Subcutaneous abdominal adipose tissue (tissue), 5 donors: Measurements from ENCODE around the gene UAP1L1.
A peak's percentile ranks its signal among the peaks of the same experiment; 100 is the strongest.

Experiments
- H3K27ac ChIP-seq: one replicate; pipeline ENCODE4 v1.7.0; 2013; ENCODE audit warnings: low read depth, mild to moderate bottlenecking, inconsistent platforms, low read length, moderate library complexity
- H3K27me3 ChIP-seq, 5 donors: one replicate each; pipeline ENCODE4 v1.7.0; 2013; ENCODE audit warnings: low read length in 5 of 5, inconsistent platforms in 1 of 5; ENCODE audit not compliant: control insufficient read depth in 5 of 5, insufficient read depth in 4 of 5
- H3K36me3 ChIP-seq, 5 donors: one replicate each; pipeline ENCODE4 v1.7.0; 2013; ENCODE audit warnings: low read length in 5 of 5; ENCODE audit not compliant: control insufficient read depth in 5 of 5, insufficient read depth in 5 of 5
- H3K4me1 ChIP-seq, 5 donors: one replicate each; pipeline ENCODE4 v1.7.0; 2013; ENCODE audit warnings: low read length in 5 of 5, mild to moderate bottlenecking in 3 of 5, moderate library complexity in 1 of 5; ENCODE audit not compliant: control insufficient read depth in 5 of 5, insufficient read depth in 5 of 5
- H3K4me3 ChIP-seq, 5 donors: one replicate each; pipeline ENCODE4 v1.7.0; 2013; ENCODE audit warnings: low read length in 5 of 5, low read depth in 1 of 5
- H3K9ac ChIP-seq, 5 donors: one replicate each; pipeline ENCODE4 v1.7.0; 2013; ENCODE audit warnings: low read length in 5 of 5, mild to moderate bottlenecking in 4 of 5, moderate library complexity in 3 of 5
- H3K9me3 ChIP-seq, 5 donors: one replicate each; pipeline ENCODE4 v1.7.0; 2013; ENCODE audit warnings: low read length in 5 of 5; ENCODE audit not compliant: control insufficient read depth in 5 of 5
- donor health status: healthy.
- donor health status: healthy.
- donor health status: healthy.
- donor health status: healthy.
- donor health status: healthy.

Gene UAP1L1

DNA sequence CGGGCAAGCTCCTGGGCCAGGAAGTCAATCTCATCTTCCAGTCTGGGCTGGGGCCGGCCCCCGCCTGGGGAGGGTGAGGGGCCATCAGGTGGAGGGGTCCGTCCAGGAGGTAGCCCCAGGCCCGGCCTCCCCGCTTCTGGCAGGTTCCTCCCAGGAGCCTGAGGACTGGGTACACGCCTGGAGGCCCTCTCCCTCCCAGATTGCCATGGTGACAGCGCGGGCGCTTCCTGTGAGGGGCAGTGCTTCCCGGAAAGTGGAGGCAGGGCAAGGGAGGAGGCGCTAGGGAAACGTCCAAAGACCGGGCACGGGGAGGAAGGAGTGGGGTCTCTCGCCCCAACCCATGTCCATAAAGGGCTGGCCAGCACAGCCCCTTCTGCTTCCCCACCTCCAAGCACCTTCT lies 36.2 kb upstream of the UAP1L1 start:
- no peak overlapping the region for H3K4me3 ChIP-seq
- H3K4me1 ChIP-seq, result peaks cover 4 to 49% (median 24%) of the 10 kb centered on the region in 5 donors
- peaks cover 4 to 26% (median 9%) of the 10 kb centered on the region in 5 donors for H3K27me3 ChIP-seq
- H3K27ac ChIP-seq, result no peak overlapping the region
- peaks cover 0 to 37% (median 14%) of the 10 kb centered on the region in 5 donors for H3K36me3 ChIP-seq
- H3K9me3 ChIP-seq, result no peaks in the 10 kb centered on the region
- peak overlapping the region in 1 of 5 donors; percentile 23 for H3K9ac ChIP-seq

DNA sequence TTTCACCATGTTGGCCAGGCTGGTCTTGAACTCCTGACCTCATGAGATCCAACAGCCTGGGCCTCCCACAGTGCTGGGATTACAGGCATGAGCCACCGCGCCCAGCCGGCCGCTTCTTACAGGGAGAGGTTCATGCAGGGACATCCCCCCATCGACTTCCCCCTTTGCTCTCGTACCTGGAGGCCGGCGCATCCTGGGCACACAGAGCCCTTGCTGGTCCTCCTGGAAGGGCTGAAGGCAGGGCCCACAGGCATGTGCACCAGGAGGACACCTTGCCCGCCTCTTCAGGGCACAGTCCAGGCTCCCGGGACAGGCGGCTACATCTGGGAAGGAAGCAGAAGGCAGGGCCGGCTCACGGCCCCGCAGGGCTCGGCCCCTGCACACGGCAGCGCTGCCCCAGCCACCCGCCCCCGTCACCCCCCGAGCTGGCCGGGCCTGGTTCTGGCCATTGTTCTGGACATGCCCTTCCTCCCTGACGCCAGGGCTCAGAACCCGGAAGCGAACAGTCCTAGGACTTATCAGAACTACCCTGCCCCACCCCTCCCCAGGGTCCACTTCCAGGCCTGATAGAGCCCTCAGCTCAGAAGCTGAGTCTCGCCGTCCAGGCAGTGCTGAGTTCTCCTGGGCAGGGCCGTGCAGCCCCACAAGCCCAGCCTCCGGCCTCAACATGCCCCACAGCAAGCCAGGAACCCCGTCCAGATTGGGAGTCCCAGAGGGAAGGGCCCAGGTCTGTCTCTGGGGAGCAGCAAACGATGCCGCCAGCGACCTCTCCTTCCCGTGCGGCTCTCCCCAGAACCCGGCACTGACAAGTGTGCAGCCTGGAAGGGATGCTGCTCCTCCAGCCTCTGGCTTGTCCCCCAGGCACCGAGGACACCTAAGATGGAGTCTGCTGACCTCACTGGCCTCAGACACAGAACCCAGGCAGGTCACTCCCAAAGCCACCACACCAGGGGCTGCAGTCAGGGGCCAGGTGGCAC lies 34.3 kb upstream of the UAP1L1 start:
- peaks cover 9 to 40% (median 18%) of the 10 kb centered on the region in 5 donors for H3K27me3 ChIP-seq
- peaks cover 4 to 55% (median 29%) of the 10 kb centered on the region in 5 donors for H3K4me1 ChIP-seq
- H3K9ac ChIP-seq, result peak overlapping the region in 2 of 5 donors; percentile 6 to 33
- H3K27ac ChIP-seq, result no peak overlapping the region
- peak overlapping the region in 3 of 5 donors; percentile 22 to 71 (median 71) for H3K4me3 ChIP-seq
- H3K9me3 ChIP-seq, result no peaks in the 10 kb centered on the region
- H3K36me3 ChIP-seq, result peaks cover 0 to 28% (median 14%) of the 10 kb centered on the region in 5 donors

DNA sequence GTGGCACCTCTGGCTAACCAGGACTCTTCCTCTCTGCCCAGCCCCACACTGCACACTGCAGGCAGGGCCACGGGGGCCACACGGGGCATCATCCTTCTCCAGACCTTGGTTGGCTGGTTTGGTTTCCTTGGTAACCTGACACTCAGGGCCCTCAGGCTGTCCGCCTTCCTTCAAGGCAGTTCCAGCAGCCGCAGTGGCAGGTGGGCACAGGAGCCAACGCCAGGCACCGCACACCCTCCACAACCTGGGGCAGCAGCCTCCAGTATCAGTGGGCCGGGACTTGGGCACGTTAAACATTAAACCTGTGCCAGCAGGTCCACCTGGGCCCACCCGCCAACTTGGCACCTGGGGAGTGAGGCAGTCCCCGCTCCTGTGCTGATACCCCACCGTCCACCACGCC lies 33.3 kb upstream of the UAP1L1 start:
- peaks cover 4 to 55% (median 29%) of the 10 kb centered on the region in 5 donors for H3K4me1 ChIP-seq
- no peaks in the 10 kb centered on the region for H3K9me3 ChIP-seq
- H3K27ac ChIP-seq, result no peak overlapping the region
- peak overlapping the region in 2 of 5 donors; percentile 71 for H3K4me3 ChIP-seq
- peak overlapping the region in 3 of 5 donors; percentile 6 to 78 (median 60) for H3K9ac ChIP-seq
- peaks cover 0 to 23% (median 9%) of the 10 kb centered on the region in 5 donors for H3K36me3 ChIP-seq
- peaks cover 12 to 47% (median 23%) of the 10 kb centered on the region in 5 donors for H3K27me3 ChIP-seq

DNA sequence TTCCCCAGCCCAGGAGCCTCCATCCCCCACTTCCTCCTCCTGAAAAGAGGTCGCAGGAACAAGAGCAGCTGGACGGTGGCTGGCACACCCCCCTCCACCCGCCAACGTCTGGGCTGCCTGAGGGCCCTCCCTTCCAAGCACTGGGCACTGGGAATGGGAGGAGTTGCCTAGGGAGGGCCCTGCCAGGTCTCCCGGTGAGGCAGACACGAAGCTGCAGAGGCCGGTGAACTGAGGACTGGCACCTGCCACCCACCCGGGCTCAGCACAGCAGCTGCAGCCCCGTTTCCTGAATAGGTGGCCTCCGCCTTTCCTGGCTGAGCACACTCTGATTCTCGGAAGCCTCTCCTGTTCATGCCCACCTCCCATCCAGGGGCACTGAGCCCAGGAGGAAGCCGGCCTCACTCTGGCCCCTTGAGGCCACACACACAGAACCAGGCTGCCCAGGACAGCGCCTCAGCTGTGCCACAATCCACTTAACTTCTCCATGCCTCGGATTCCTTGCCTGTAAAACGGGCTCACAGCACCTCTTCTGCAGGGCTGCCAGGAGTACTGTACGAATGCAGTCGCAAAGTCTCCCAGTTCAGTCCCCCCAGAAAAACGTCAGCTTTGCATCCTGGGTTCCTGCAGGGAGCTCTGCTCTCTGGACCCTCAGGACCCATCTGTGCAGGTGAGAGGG lies 32.7 kb upstream of the UAP1L1 start:
- Histone ChIP-seq H3K9me3 (no peaks in the 10 kb centered on the region), H3K9ac (peak overlapping the region in 4 of 5 donors; percentile 26 to 78 (median 52)), H3K4me1 (peaks cover 4 to 55% (median 29%) of the 10 kb centered on the region in 5 donors), H3K36me3 (peaks cover 0 to 17% (median 3%) of the 10 kb centered on the region in 5 donors), H3K4me3 (peak overlapping the region; percentile 31 to 71 (median 69)), H3K27me3 (peaks cover 15 to 53% (median 29%) of the 10 kb centered on the region in 5 donors), H3K27ac (no peak overlapping the region)

DNA sequence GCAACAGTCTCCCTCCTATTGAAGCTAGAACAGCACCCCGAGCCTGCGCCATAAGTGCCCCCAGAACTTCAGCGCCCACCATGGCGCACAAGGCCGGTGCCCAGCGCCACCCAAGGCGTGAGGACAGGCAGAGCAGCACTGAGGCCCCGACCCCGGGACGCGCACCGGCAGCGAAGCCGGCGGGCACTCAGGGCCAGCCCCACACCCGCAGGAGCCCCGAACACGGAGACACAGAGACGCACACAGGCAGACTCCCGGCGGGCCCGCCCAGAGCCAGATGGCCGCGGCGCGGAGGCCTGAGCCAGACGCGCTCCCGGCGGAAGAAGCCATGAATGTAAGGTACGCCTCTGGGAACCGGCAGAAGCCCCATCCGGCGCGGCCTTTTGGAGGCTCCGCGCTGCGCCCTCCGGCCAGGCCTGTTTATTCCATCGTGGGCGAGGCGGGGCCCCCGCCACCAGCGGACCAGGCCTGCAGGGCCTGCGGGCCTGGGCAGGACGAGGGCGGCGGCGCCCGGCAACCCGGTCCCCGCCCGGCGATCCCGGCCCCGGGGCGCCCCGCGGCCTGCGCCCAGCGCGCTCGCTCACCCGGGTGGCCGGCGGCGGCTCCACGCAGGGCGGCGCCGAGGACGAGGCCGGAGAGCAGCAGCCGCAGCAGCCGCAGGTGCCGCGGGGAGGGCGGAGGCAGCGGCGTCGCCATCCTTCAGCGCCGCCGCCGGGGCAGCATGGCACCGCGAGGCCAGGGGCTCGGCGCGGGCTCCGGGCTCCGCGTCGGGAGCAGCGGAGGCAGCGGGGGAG lies 31.8 kb upstream of the UAP1L1 start:
- Histone ChIP-seq H3K4me3 (peak overlapping the region; percentile 31 to 72 (median 69)), H3K27ac (no peak overlapping the region), H3K4me1 (peaks cover 4 to 53% (median 29%) of the 10 kb centered on the region in 5 donors), H3K27me3 (peaks cover 21 to 59% (median 36%) of the 10 kb centered on the region in 5 donors), H3K36me3 (peaks cover 0 to 10% (median 0%) of the 10 kb centered on the region in 5 donors), H3K9ac (peak overlapping the region in 4 of 5 donors; percentile 26 to 78 (median 52)), H3K9me3 (no peaks in the 10 kb centered on the region)

DNA sequence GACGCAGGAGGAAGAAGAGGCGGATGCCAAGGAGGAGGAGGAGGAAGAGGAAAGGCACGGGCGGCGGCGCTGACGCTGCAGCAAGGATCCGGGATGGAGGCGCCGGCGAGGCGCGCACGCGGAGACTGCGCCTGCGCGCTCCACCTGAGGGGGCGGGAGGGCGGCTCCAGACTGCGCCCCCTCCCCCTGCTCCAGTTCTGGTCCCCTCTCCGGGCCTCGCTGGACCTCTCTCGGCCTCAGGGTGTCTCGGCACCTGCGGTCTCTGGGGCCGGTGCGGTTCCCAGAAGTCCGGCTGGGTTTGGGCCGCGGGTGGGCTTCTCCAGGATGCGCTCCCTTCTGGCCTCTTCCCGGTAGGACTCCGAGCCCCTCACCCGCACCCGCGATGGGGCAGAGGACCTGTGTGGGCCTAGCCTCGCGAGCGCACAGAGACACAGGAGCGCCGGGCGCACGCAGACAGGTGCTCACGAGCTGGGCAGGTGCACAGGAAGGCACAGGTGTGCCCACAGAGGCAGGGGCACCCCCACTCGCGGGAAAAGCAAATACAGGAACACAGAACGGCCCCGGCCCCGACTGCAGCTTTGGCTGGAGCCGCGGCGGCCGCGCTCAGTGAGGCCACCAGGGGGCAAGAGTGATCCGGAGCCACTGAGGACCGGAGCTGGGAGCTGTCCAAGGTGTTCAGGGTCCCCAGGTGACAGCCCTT lies 31.1 kb upstream of the UAP1L1 start, which contains the start of gene NPDC1:
NPDC1 (minus strand) TSS at position 90 of the 700 bp plus-strand sequence. CDS start 188 bp downstream, outside the sequence.
- H3K9me3 ChIP-seq, result no peaks in the 10 kb centered on the region
- H3K4me1 ChIP-seq, result peaks cover 4 to 46% (median 29%) of the 10 kb centered on the region in 5 donors
- peaks cover 0 to 5% (median 0%) of the 10 kb centered on the region in 5 donors for H3K36me3 ChIP-seq
- peaks cover 29 to 67% (median 42%) of the 10 kb centered on the region in 5 donors for H3K27me3 ChIP-seq
- H3K4me3 ChIP-seq, result peak within 1 kb of the TSS; percentile 31 to 72 (median 69)
- H3K9ac ChIP-seq, result peak within 1 kb of the TSS in 4 of 5 donors; percentile 26 to 78 (median 52)
- H3K27ac ChIP-seq, result no peak within 1 kb of the TSS

DNA sequence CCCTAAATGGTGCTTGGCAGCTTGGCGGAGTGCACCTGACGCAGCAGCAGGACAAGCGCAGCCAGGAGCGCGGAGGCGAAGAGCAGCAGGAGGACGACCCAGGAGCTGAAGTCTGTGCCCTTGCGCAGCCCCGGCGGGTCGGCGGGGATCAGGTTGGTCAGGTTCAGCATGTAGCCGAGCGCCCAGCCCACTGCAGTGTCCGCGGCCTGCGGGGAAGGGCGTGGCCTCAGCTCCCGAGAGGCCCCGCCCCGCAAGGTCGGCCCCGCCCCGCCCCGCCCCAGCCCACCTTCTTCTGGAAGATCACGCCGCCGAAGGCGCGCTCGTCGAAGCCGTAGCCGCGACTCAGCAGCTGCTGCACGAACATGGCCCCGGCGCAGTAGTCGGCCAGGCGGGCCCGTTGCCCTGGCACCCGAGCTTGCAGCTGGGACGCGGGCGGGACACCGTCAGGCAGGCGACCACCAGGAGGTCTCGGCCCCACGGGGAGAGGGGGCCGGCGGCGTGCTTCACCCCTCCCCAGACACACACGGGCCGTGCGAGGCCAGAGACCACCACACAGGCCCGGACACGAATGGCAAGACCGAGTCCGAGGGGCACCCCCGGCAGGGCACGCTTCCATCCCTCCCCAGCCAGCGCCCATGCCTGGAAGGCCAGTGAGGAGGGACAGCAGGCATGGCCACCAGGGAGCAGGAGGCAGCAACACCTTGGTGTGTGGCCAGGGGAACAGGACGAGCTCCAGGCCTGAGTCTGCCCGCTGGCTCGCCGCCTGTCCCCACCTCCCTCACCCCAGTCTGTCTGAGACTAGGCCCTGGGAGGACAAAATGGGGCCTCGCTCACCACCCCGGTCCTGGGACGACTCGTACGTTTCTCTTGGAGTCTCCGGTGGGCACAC lies 28.4 kb upstream of the UAP1L1 start:
- H3K27me3 ChIP-seq, result peaks cover 50 to 82% (median 65%) of the 10 kb centered on the region in 5 donors
- no peaks in the 10 kb centered on the region for H3K36me3 ChIP-seq
- H3K4me3 ChIP-seq, result no peak overlapping the region
- peaks cover 4 to 41% (median 30%) of the 10 kb centered on the region in 5 donors for H3K4me1 ChIP-seq
- no peak overlapping the region for H3K9ac ChIP-seq
- no peaks in the 10 kb centered on the region for H3K9me3 ChIP-seq
- no peak overlapping the region for H3K27ac ChIP-seq
